Gastroesophageal sphincter (tissue), 3 donors: Measurements from ENCODE around the gene COPZ1.
A peak's percentile ranks its signal among the peaks of the same experiment; 100 is the strongest.

Experiments
- CTCF ChIP-seq, 4 experiments: fragments of 200-600 bp in 2 of 4; fragments of 450-650 bp in 2 of 4; sonication (generic) in 1 of 4; IDR thresholded peaks; one replicate each; pipeline ENCODE4 v1.5.1; 2017 to 2019; ENCODE audit warnings: antibody characterized with exemption in 4 of 4, mild to moderate bottlenecking in 2 of 4, moderate library complexity in 2 of 4
- POLR2A ChIP-seq, 2 donors: fragments of 450-650 bp; IDR thresholded peaks; one replicate each; pipeline ENCODE4 v1.6.1; 2017; ENCODE audit warnings: antibody characterized with exemption in 2 of 2, mild to moderate bottlenecking in 2 of 2, moderate library complexity in 1 of 2

- TF ChIP-seq CTCF (IDR thresholded peaks at IDR 0.05) (peak; percentile 96 to 98 (median 98)), POLR2A (IDR thresholded peaks at IDR 0.05) (no peak)
Observed at GRCh38 chr12:54398995-54399793, 74.3 kb downstream of the COPZ1 start.
